HepG2 (cell line): ENCODE results near the gene APLF. TPM values are rescaled to one million over a fixed set of nuclear protein-coding genes. Genes with fewer than 3 reads are reported as not detected.

Source experiments
- ARID3A ChIP-seq: IDR thresholded peaks from 2 replicates; pipeline ENCODE4 v1.6.1; 2012; ENCODE audit warnings: low read depth, low read length, improper control_type of control experiment
- ARNT2 ChIP-seq: sonication (generic); formaldehyde crosslinking; IDR thresholded peaks from 2 replicates; pipeline ENCODE4 v1.8.0; 2022; ENCODE audit warnings: mild to moderate bottlenecking, low read depth, missing genetic modification reagents, moderate library complexity
- FOSL1 ChIP-seq: sonication (generic); formaldehyde crosslinking; IDR thresholded peaks from 2 replicates; pipeline ENCODE4 v1.9.0; 2021; ENCODE audit warnings: missing genetic modification reagents, borderline replicate concordance
- FOXK2 ChIP-seq: fragments of 450-650 bp; IDR thresholded peaks from 2 replicates; pipeline ENCODE4 v1.6.1; 2016
- HOMEZ ChIP-seq: IDR thresholded peaks from 2 replicates; pipeline ENCODE4 v1.6.1; 2016; ENCODE audit warnings: low read depth
- HOXD1 ChIP-seq: sonication (generic); formaldehyde crosslinking; IDR thresholded peaks from 2 replicates; pipeline ENCODE4 v1.5.0; 2020; ENCODE audit warnings: missing genetic modification reagents
- NFYB ChIP-seq: sonication (generic); formaldehyde crosslinking; IDR thresholded peaks from 2 replicates; pipeline ENCODE4 v1.4.0; 2020; ENCODE audit warnings: missing genetic modification reagents
- NR2C2 ChIP-seq: sonication (generic); formaldehyde crosslinking; IDR thresholded peaks from 2 replicates; pipeline ENCODE4 v1.4.0; 2020; ENCODE audit warnings: missing genetic modification reagents, mild to moderate bottlenecking, moderate library complexity, borderline replicate concordance
- SMC3 ChIP-seq: IDR thresholded peaks from 2 replicates; pipeline ENCODE4 v1.6.1; 2011; ENCODE audit warnings: low read length, improper control_type of control experiment
- ZFYVE20 ChIP-seq: sonication (generic); formaldehyde crosslinking; IDR thresholded peaks from 2 replicates; pipeline ENCODE4 v1.8.0; 2023; ENCODE audit warnings: low read depth, mild to moderate bottlenecking, moderate library complexity, missing genetic modification reagents, borderline replicate concordance
- ZNF224 ChIP-seq: sonication (generic); formaldehyde crosslinking; IDR thresholded peaks from 2 replicates; pipeline ENCODE4 v1.5.0; 2020; ENCODE audit warnings: mild to moderate bottlenecking, missing genetic modification reagents
- ZNF263 ChIP-seq: sonication (generic); formaldehyde crosslinking; IDR thresholded peaks from 2 replicates; pipeline ENCODE4 v1.4.0; 2020; ENCODE audit warnings: missing genetic modification reagents
- ZNF33B ChIP-seq: sonication (generic); formaldehyde crosslinking; IDR thresholded peaks from 2 replicates; pipeline ENCODE4 v1.5.1; 2020; ENCODE audit warnings: mild to moderate bottlenecking, missing genetic modification reagents
- ZNF501 ChIP-seq: sonication (generic); formaldehyde crosslinking; IDR thresholded peaks from 2 replicates; pipeline ENCODE4 v1.5.1; 2020; ENCODE audit warnings: mild to moderate bottlenecking, moderate library complexity, missing genetic modification reagents
- ZNF850 ChIP-seq: sonication (generic); formaldehyde crosslinking; conservative IDR thresholded peaks from 2 replicates; pipeline ENCODE4 v1.9.0; 2021; ENCODE audit warnings: mild to moderate bottlenecking, missing genetic modification reagents
- polyA plus RNA-seq, 8 experiments: library from polyadenylated mRNA; depleted of rRNA in 3 of 8; stranded (reverse) in 7 of 8; unstranded in 1 of 8; fragments of >200 nt; fragmentation: Illumina TruSeq in 4 of 8; extraction: Trizol in 4 of 8; gene quantifications; 2 replicates each; pipeline versions ENCODE4 v1.2.1 to v1.2.3, GENCODE V29; 2011 to 2016; ENCODE audit warnings: low read depth in 4 of 8, missing spikeins in 1 of 8, mixed read lengths in 1 of 8; ENCODE audit not compliant: insufficient read depth in 1 of 8
- total RNA-seq, 5 experiments: library from RNA; depleted of rRNA; stranded (reverse); fragments of >200 nt; fragmentation: Illumina TruSeq; extraction: Trizol; gene quantifications; 2 replicates each; pipeline ENCODE4 v1.2.3, GENCODE V29; 2016; ENCODE audit warnings: low read depth in 1 of 5
- TF ChIP-seq, protein P1 (sequence below): sonication (generic); formaldehyde crosslinking; IDR thresholded peaks from 2 replicates; pipeline ENCODE4 v1.4.0; 2020; ENCODE audit warnings: missing genetic modification reagents
- TF ChIP-seq, protein P2 (sequence below): IDR thresholded peaks from 2 replicates; pipeline ENCODE4 v1.4.0; 2020; ENCODE audit warnings: mild to moderate bottlenecking, missing genetic modification reagents

APLF gene
- total and polyA plus RNA-seq, 2 of the 13 experiments (the other 11 are each of a cell fraction or from before 2014, with no cell fraction given): 0.45 to 2.2 TPM

DNA sequence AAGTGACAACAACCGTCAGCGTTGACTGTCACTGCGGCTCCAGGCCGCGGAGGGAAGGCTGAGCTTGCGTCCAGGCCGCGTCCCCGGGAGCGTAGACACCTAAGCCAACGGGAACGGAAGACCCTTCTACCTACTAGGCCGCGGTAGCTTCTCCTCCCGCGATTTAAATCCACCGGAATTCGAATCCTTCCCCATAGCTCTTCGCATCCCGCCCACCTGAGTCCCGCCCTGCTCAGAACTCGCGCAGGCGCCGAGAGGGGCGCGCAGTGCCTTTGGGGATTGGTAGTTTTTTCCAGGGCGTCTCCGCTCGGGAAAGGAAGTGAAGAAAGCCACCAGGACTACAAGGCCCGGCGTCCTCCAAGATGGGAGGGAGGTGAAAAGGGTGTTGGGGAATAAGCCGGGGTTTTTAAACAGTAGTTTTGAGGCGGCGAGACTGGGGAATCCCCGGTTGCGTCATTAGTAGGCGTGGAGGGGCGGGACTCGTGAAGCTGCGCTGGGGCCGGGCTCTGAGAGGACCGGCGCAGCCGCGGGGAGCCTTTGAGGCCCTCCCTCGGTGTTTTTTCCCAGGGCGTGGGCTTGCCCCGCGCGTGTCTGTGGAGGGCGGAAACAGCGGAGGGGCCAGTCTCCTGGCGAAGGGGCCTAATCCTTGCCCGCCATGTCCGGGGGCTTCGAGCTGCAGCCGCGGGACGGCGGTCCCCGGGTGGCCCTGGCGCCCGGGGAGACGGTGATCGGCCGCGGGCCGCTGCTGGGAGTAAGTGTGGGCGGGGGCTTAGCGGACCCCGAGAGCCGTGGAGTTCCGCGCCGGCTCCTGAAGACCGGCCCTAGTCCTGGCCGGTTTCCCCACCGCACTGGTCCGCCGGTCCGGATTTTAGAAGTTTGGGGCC is at the start of gene APLF, which contains the start of gene FBXO48 (continued):
- TF ChIP-seq ZFYVE20 (CRISPR knock-in tag) (no peak; the same call in 1 of the 2 replicates), NFYB (peak; percentile 47), HOMEZ (CRISPR knock-in tag) (peak; percentile 60; the same call in 1 of the 2 replicates), ZNF501 (peak; percentile 89), ZNF224 (CRISPR knock-in tag) (peak; percentile 61; the same call in 1 of the 2 replicates), SMC3 (peak; percentile 15; the same call in 1 of the 2 replicates), ZNF33B (CRISPR knock-in tag) (no peak), HOXD1 (CRISPR knock-in tag) (peak; percentile 39; the same call in 1 of the 2 replicates), ARNT2 (peak; percentile 85), FOSL1 (CRISPR knock-in tag) (no peak), ZNF850 (CRISPR knock-in tag) (peak; percentile 91; the same call in 1 of the 2 replicates), NR2C2 (CRISPR knock-in tag) (peak; percentile 97), ARID3A (peak; percentile 9; the same call in 1 of the 2 replicates), FOXK2 (0 out of 2 replicates have a peak, but pooled peaks have one; percentile 30), ZNF263 (CRISPR knock-in tag) (peak; percentile 51)
- TF ChIP-seq, protein P1, sequence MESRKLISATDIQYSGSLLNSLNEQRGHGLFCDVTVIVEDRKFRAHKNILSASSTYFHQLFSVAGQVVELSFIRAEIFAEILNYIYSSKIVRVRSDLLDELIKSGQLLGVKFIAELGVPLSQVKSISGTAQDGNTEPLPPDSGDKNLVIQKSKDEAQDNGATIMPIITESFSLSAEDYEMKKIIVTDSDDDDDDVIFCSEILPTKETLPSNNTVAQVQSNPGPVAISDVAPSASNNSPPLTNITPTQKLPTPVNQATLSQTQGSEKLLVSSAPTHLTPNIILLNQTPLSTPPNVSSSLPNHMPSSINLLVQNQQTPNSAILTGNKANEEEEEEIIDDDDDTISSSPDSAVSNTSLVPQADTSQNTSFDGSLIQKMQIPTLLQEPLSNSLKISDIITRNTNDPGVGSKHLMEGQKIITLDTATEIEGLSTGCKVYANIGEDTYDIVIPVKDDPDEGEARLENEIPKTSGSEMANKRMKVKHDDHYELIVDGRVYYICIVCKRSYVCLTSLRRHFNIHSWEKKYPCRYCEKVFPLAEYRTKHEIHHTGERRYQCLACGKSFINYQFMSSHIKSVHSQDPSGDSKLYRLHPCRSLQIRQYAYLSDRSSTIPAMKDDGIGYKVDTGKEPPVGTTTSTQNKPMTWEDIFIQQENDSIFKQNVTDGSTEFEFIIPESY (CRISPR knock-in tag): no peak
- TF ChIP-seq, protein P2, sequence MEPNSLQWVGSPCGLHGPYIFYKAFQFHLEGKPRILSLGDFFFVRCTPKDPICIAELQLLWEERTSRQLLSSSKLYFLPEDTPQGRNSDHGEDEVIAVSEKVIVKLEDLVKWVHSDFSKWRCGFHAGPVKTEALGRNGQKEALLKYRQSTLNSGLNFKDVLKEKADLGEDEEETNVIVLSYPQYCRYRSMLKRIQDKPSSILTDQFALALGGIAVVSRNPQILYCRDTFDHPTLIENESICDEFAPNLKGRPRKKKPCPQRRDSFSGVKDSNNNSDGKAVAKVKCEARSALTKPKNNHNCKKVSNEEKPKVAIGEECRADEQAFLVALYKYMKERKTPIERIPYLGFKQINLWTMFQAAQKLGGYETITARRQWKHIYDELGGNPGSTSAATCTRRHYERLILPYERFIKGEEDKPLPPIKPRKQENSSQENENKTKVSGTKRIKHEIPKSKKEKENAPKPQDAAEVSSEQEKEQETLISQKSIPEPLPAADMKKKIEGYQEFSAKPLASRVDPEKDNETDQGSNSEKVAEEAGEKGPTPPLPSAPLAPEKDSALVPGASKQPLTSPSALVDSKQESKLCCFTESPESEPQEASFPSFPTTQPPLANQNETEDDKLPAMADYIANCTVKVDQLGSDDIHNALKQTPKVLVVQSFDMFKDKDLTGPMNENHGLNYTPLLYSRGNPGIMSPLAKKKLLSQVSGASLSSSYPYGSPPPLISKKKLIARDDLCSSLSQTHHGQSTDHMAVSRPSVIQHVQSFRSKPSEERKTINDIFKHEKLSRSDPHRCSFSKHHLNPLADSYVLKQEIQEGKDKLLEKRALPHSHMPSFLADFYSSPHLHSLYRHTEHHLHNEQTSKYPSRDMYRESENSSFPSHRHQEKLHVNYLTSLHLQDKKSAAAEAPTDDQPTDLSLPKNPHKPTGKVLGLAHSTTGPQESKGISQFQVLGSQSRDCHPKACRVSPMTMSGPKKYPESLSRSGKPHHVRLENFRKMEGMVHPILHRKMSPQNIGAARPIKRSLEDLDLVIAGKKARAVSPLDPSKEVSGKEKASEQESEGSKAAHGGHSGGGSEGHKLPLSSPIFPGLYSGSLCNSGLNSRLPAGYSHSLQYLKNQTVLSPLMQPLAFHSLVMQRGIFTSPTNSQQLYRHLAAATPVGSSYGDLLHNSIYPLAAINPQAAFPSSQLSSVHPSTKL (CRISPR knock-in tag): peak; percentile 64
